ENCODE results near the gene SPATA24. TPM values are rescaled to one million over a fixed set of nuclear protein-coding genes. Genes with fewer than 3 reads are reported as not detected.
A peak's percentile ranks its signal among the peaks of the same experiment; 100 is the strongest.

SPATA24 gene
- total RNA-seq, 1 donor from 2014 or later, result not detected

- no peak overlapping the region for H3K4me3 ChIP-seq
- no peaks in the 10 kb centered on the region for H3K9me3 ChIP-seq
- intact Hi-C loops (cut with DNase I), result no loop called here
- H3K27me3 ChIP-seq, result no peaks in the 10 kb centered on the region
- H3K36me3 ChIP-seq, result peaks cover 14 to 24% of the 10 kb centered on the region in 2 donors
- DNase-seq (ENCODE audit: low spot score in 2 of 2), result peak in 1 of 2 donors; percentile 66
- H3K27ac ChIP-seq, result peak overlapping the region; percentile 74 to 76
- no peak for TF ChIP-seq CTCF (IDR thresholded peaks at IDR 0.05)
- peaks cover 10 to 43% of the 10 kb centered on the region in 2 donors for H3K4me1 ChIP-seq
Measured at GRCh38 chr5:139415221-139415861, 11.5 kb upstream of the SPATA24 start.

GRCh38 chr5:139414581-139415130 lies 10.8 kb upstream of the SPATA24 start:
- intact Hi-C loops (cut with DNase I), result no loop called here
- peak overlapping the region; percentile 74 to 76 for H3K27ac ChIP-seq
- no peaks in the 10 kb centered on the region for H3K9me3 ChIP-seq
- DNase-seq (ENCODE audit: low spot score in 2 of 2), result peak in 1 of 2 donors; percentile 47
- H3K36me3 ChIP-seq, result peaks cover 8 to 17% of the 10 kb centered on the region in 2 donors
- H3K27me3 ChIP-seq, result no peaks in the 10 kb centered on the region
- H3K4me3 ChIP-seq, result no peak overlapping the region
- no peak for TF ChIP-seq CTCF (IDR thresholded peaks at IDR 0.05)
- H3K4me1 ChIP-seq, result peaks cover 10 to 47% of the 10 kb centered on the region in 2 donors

- Histone ChIP-seq H3K4me1 (peaks cover 10 to 47% of the 10 kb centered on the region in 2 donors), H3K27ac (peak overlapping the region in 1 of 2 donors; percentile 76), H3K36me3 (peaks cover 3 to 10% of the 10 kb centered on the region in 2 donors), H3K27me3 (no peaks in the 10 kb centered on the region), H3K4me3 (no peak overlapping the region), H3K9me3 (no peaks in the 10 kb centered on the region)
- TF ChIP-seq CTCF (IDR thresholded peaks at IDR 0.05), result no peak
- intact Hi-C loops (cut with DNase I), result no loop called here
- DNase-seq (ENCODE audit: low spot score in 2 of 2), result peak in 1 of 2 donors; percentile 50
Measured at GRCh38 chr5:139413963-139414362, 10.1 kb upstream of the SPATA24 start.

- no peak for TF ChIP-seq CTCF (IDR thresholded peaks at IDR 0.05)
- H3K4me1 ChIP-seq, result peaks cover 10 to 45% of the 10 kb centered on the region in 2 donors
- no peak overlapping the region for H3K27ac ChIP-seq
- intact Hi-C loops (cut with DNase I), result no loop called here
- no peaks in the 10 kb centered on the region for H3K27me3 ChIP-seq
- no peak overlapping the region for H3K4me3 ChIP-seq
- DNase-seq (ENCODE audit: low spot score in 2 of 2), result peak in 1 of 2 donors; percentile 28
- no peaks in the 10 kb centered on the region for H3K9me3 ChIP-seq
- H3K36me3 ChIP-seq, result peaks cover 0 to 10% of the 10 kb centered on the region in 2 donors
Measured at GRCh38 chr5:139413153-139413552, 9.3 kb upstream of the SPATA24 start.

- Histone ChIP-seq H3K27me3 (no peaks in the 10 kb centered on the region), H3K27ac (peak overlapping the region; percentile 55 to 74), H3K36me3 (peaks cover 0 to 10% of the 10 kb centered on the region in 2 donors), H3K9me3 (no peaks in the 10 kb centered on the region), H3K4me3 (no peak overlapping the region), H3K4me1 (peaks cover 6 to 30% of the 10 kb centered on the region in 2 donors)
- peak in 1 of 2 donors; percentile 63 for DNase-seq (ENCODE audit: low spot score in 2 of 2)
- TF ChIP-seq CTCF (IDR thresholded peaks at IDR 0.05), result no peak
- intact Hi-C loops (cut with DNase I), result no loop called here
Measured at GRCh38 chr5:139410993-139411828, 7.3 kb upstream of the SPATA24 start.

Data from ascending aorta (tissue), 2 donors.